D721Med (cell line): ENCODE measurements around the gene CORO7.

Source experiments
- DNase-seq: peaks from one replicate; pipeline ENCODE4 v3.0.0; 2011; ENCODE audit warnings: low spot score; ENCODE audit not compliant: insufficient read length
- FAIRE-seq: peaks from 2 replicates; lab custom pipeline; 2011; peaks lifted over from hg19 to GRCh38; lab: Jason Lieb, UNC
- CTCF ChIP-seq: IDR thresholded peaks from 2 replicates; pipeline ENCODE4 v1.5.1; 2012; ENCODE audit warnings: mild to moderate bottlenecking, control low read depth; ENCODE audit not compliant: insufficient read depth; ENCODE audit errors: missing control alignments

The CORO7 gene

GRCh38 chr16:4381072-4381934 lies 35.1 kb downstream of the CORO7 start:
- DNase-seq (no peak), FAIRE-seq (no peak)
- no peak for TF ChIP-seq CTCF

GRCh38 chr16:4380119-4381063 lies 36.0 kb downstream of the CORO7 start:
- DNase-seq (no peak), FAIRE-seq (no peak)
- TF ChIP-seq CTCF: no peak

- no peak for DNase-seq
- no peak for FAIRE-seq
- TF ChIP-seq CTCF: no peak
Observed at GRCh38 chr16:4378999-4379690, 37.3 kb downstream of the CORO7 start.

GRCh38 chr16:4378161-4378666 lies 38.2 kb downstream of the CORO7 start:
- no peak for TF ChIP-seq CTCF
- FAIRE-seq (no peak), DNase-seq (no peak)

GRCh38 chr16:4377573-4378154 lies 38.7 kb downstream of the CORO7 start:
- no peak for FAIRE-seq

More at GRCh38 chr16:4377573-4378154, 38.7 kb downstream of the CORO7 start:
- TF ChIP-seq CTCF: no peak
- DNase-seq: no peak
